ENCODE data around the gene SAFB.

The SAFB gene

DNA sequence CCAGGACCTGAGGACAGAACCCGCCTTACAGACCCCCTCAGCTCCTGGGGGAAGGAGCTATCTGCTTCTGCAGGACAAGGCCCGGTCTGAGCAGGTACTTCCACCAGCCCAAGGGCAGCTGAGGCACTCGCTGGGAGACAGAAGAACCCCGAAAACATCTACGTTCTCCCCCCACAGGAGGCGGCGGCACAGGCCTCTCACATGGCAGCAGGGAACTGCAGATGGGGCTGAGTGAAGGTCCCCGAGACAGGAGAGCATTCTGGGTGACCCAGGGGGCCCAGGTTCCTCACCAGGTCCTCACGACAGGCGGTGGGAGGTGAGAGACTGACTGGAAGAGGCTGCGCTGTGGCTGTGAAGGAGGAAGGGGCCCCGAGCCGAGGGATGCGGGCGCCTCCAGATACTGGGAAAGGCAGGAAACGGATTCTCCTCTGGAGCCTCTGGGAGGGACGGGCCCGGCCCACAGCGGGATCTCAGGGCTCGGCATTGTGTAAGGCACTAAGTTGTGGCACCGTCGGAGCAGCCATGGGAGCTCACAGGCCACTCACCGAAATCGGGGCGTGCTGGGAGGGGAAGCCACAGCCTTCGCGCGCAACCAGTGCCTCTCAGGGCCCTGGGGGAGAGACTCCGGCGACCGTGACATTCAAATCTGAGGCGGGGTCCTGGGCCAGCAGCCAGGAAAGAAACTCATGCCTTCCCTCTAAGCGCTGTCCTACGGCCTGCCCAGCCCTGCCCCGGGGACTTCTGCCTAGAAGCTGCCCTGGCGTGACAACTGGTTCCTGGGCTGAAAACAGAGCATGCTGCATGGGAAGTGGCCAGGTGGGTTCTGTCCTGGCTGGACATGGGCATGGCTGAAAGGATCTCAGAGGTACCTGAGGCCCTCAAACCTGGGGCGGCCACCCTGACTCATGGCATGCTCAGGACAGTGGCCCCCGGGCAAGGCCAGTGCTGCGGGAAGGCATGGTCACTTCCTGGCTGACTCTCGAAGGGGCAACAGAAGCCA, 81.2 kb downstream of the SAFB start:
- no peak for DNase-seq

GRCh38 chr19:5705552-5705951, 82.7 kb downstream of the SAFB start:
- no peak for DNase-seq

DNA sequence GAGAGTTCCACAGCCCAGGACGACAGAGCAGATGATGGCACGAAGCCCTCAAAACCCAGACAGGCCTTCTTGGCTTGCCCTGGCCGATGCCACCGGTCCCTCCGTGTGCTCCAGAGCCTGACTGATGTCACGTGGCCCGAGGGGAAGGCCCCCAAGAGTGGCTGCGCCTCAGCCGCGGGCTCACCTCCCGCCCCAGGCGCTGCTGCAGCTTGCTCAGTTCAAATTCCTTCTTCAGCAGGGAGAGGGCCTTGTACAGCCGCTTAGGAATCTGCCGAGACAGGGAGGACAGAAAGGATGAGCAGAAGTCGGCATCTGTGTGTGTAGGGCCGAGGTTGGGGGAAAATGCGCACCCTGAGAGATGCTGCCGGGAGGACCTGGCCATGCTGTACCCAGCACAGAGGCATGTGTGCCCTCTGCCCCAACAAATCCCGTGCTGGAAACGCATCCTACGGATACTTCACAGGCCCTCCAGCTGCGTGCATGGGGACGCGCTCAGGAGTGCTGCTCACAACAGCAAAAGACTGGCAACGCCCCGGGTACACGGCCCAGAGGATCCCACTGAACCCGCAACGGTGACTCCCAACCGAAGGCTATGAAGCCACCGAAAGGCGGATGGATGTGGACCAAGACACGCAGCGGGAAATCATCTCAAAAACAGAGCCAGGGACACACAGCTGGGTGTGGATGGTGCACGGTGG, 84.1 kb downstream of the SAFB start:
- DNase-seq = no peak

DNA sequence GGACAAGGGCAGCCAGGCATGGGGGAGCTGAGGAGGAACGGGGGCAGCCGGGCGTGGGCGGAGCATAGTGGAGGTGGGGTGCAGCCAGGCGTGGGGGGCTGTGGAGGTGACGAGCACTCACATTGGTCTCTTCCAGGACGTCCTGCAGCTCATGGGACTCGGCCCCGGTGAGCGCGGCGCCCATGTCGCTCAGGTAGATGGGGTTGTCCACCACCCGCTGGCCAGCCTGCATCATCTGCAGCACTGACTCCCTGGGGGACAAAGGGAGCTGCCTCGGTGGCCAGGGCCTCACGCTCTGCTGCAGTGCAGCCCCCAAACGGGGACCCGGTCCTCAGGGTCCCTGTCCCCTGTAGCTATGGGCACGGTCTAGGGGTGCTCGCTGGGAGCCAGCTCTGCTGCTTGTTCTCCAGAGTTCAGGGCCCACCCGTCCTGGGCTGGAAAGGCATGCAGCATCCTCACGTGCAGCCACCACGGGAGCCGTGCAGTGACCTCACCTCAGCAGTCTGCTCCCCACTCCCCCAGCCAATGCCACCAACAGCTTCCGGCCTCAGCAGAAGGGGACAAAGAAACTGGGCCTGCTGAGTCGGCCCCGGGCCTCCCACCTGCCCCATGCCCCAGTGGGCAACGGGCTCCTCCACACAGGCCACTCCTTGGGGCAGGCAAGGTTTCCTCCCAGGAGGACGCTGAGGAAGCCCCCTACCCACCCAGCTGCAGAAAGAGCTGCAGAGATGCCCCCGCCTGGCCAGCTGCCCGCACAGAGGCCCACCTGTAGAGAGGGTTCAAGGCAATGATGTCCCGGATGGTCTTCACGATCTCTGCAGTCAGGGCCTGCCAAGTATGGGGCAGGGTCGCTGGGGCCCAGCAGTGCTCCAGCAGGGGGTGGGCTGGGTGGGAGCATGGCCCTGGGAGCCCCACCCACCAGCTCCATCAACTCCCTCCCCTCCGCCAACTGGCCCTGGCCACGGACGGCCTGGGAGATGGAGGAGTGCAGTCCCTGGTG, 85.0 kb downstream of the SAFB start:
- no peak for DNase-seq

GRCh38 chr19:5711025-5711424, 88.1 kb downstream of the SAFB start:
- DNase-seq = no peak

GRCh38 chr19:5711713-5712161, 88.9 kb downstream of the SAFB start:
- no peak for DNase-seq

- no peak for DNase-seq
Observed at GRCh38 chr19:5713228-5713627, 90.3 kb downstream of the SAFB start.

DNA sequence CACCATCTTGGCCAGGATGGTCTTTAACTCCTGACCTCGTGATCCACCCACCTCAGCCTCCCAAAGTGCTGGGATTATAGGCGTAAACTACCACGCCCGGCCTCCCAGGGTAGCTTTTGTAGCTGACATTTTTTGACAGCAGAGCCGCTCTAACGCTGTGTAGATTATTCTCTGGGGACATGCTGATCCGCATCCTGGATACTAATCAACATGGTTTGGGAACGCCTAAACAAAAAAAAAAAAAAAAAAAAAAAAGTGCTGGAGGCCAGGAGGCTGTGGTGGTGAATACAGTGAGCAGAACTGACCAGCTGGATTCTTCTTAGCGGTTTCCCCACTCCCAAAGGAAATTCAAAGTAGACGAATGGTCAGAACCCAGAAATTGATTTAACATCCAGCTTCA, 91.9 kb downstream of the SAFB start:
- DNase-seq = no peak

GRCh38 chr19:5717215-5717935, 94.5 kb downstream of the SAFB start:
- no peak for DNase-seq
